SU-DHL-6 (cell line): ENCODE measurements around the gene WDR87.

ENCODE experiments used
- CTCF ChIP-seq: fragments of 200-600 bp; sonication (generic); IDR thresholded peaks from one replicate; pipeline ENCODE4 v1.5.1; 2017; ENCODE audit warnings: antibody characterized with exemption, mild to moderate bottlenecking, low read length, moderate library complexity; ENCODE audit not compliant: insufficient read depth, poor library complexity, severe bottlenecking
- EZH2phosphoT487 ChIP-seq: fragments of 200-600 bp; sonication (generic), shearing (Covaris generic); conservative IDR thresholded peaks from 2 replicates; pipeline ENCODE4 v1.6.1; 2018; ENCODE audit warnings: mild to moderate bottlenecking, antibody characterized with exemption, low read length, moderate library complexity, mixed read lengths

GRCh38 chr19:37925212-37925611, 18.8 kb upstream of the WDR87 start:
- TF ChIP-seq CTCF: no peak
- TF ChIP-seq EZH2phosphoT487: no peak
